Lower lobe of right lung (tissue), 2 donors: Measurements from ENCODE around the gene DIS3L. TPM values are rescaled to one million over a fixed set of nuclear protein-coding genes. Genes with fewer than 3 reads are reported as not detected.

Experiments used
- ATAC-seq, 2 donors: fragments of 200-7000 bp; cut with Tn5 transposase; one replicate each; pipeline ENCODE4 v1.9.1; 2020 to 2022; ENCODE audit warnings: mild to moderate bottlenecking in 2 of 2, moderate library complexity in 2 of 2
- DNase-seq: peaks from one replicate; pipeline ENCODE4 v3.0.0-alpha.2; 2020
- H3K27ac ChIP-seq: fragments of 200-600 bp; one replicate; pipeline ENCODE4 v1.8.0; 2022
- H3K27me3 ChIP-seq: fragments of 200-600 bp; one replicate; pipeline ENCODE4 v1.8.0; 2022; ENCODE audit warnings: low read depth
- H3K36me3 ChIP-seq: fragments of 200-600 bp; one replicate; pipeline ENCODE4 v1.8.0; 2022; ENCODE audit warnings: mild to moderate bottlenecking
- H3K4me1 ChIP-seq: fragments of 200-600 bp; one replicate; pipeline ENCODE4 v1.8.0; 2022
- H3K4me3 ChIP-seq: fragments of 200-600 bp; one replicate; pipeline ENCODE4 v1.8.0; 2022; ENCODE audit warnings: mild to moderate bottlenecking
- H3K9me3 ChIP-seq: fragments of 200-600 bp; one replicate; pipeline ENCODE4 v1.8.0; 2022
- intact Hi-C: fragments of 100-400 bp; cut with DNase I; formaldehyde crosslinking; loops from one replicate; pipeline ENCODE4 v1.11.0; 2022
- total RNA-seq: library from RNA; stranded (reverse); fragmentation: NEBNext Ultra II Directional; extraction: Animal tissue kit (Norgen Biotek cat#: 25700); gene quantifications from one replicate; pipeline ENCODE4 v1.2.1, GENCODE V29; 2021
- TF ChIP-seq, protein P1 (sequence below): fragments of 200-600 bp; IDR thresholded peaks from one replicate; pipeline ENCODE4 v1.8.0; 2022; ENCODE audit warnings: antibody characterized with exemption, mild to moderate bottlenecking
- donor health status: DM: no; HTN: yes; CAD: no; lungs with severe emphysema.

Gene DIS3L
- total RNA-seq, 1 donor from 2014 or later: 29.2 TPM

DNA sequence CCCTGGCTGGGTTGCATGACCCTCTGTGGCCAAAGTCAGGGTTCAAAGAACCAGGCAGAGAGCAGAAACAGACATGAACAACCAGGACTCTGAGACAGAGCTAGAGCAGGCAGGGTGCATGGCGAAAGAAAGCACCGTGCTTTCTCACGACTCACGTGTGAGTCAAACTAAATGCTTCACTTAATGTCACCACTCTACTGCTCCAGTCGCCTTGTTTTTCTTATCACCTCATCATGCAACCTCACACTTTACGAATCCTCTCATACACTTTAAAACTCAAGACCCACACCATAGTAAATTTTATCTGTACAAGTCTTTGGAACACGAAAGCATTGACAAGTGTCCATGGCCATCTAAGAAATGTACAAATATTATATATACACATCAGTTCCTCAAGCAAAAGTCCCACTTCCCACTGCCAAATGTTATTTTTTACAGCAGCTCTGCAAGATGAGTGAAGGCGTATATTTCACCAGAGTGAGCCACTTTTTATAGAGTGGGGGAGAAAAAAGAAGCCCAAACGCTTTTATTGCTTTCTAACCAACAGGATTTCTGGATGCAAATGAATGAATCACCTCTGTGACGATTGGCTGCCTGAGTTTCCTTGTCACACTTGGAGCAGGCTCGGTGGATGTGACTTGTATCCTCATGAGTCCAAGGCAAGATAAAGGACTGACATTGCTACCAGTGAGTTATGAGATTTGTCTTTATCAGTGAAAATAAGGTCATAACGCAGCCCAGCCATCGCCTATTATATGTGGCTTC, 23.9 kb upstream of the DIS3L start:
- H3K27ac ChIP-seq: no peak overlapping the region
- no peaks in the 10 kb centered on the region for H3K9me3 ChIP-seq
- TF ChIP-seq, protein P1, sequence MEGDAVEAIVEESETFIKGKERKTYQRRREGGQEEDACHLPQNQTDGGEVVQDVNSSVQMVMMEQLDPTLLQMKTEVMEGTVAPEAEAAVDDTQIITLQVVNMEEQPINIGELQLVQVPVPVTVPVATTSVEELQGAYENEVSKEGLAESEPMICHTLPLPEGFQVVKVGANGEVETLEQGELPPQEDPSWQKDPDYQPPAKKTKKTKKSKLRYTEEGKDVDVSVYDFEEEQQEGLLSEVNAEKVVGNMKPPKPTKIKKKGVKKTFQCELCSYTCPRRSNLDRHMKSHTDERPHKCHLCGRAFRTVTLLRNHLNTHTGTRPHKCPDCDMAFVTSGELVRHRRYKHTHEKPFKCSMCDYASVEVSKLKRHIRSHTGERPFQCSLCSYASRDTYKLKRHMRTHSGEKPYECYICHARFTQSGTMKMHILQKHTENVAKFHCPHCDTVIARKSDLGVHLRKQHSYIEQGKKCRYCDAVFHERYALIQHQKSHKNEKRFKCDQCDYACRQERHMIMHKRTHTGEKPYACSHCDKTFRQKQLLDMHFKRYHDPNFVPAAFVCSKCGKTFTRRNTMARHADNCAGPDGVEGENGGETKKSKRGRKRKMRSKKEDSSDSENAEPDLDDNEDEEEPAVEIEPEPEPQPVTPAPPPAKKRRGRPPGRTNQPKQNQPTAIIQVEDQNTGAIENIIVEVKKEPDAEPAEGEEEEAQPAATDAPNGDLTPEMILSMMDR: no peak
- no peak for ATAC-seq
- intact Hi-C loops: no loop called here
- H3K27me3 ChIP-seq: no peaks in the 10 kb centered on the region
- DNase-seq: no peak
- H3K4me3 ChIP-seq: no peak overlapping the region
- H3K36me3 ChIP-seq: no peaks in the 10 kb centered on the region
- H3K4me1 ChIP-seq: no peaks in the 10 kb centered on the region

DNA sequence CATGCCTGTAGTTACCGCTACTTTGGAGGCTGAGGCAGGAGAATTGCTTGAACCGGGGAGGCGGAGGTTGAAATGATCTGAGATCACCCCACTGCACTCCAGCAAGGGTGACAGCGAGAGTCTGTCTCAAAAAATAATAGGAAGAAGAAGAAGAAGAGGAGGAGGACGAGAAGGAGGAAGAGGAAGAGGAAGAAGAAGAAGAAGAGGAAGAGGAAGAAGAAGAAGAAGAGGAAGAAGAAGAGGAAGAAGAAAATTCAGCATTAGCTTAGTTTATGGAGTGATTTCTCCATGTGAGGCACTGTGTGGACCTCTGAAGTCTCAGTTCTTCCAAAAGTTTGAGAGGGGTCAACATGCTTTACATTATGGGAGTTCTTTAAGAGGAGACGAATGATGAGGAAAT, 22.4 kb upstream of the DIS3L start:
- DNase-seq: no peak
- no peak overlapping the region for H3K4me3 ChIP-seq
- intact Hi-C loops: no loop called here
- peaks cover 3% of the 10 kb centered on the region for H3K9me3 ChIP-seq
- TF ChIP-seq, protein P1: no peak
- H3K27me3 ChIP-seq: no peaks in the 10 kb centered on the region
- no peak for ATAC-seq
- H3K4me1 ChIP-seq: no peaks in the 10 kb centered on the region
- no peak overlapping the region for H3K27ac ChIP-seq
- no peaks in the 10 kb centered on the region for H3K36me3 ChIP-seq

DNA sequence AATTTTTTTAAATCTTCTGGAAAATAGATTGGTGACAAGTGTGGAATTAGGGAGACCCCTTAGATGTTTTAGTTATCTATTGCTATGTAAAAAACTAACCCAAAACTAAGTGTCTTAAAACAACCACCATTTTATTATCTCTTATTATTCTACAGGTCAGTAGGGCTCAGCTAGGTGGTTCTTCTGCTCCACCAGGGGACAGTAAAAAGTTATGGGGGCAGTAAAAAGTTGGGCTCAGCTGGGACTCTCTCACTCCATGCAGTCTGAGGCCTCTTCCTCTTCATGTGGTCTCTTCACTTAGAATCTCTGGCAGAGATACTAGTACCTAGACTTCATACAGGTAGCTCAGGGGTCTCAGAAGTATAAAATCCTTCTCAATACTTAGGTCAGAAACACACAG, 18.0 kb upstream of the DIS3L start:
- Histone ChIP-seq H3K27ac (no peak overlapping the region), H3K4me1 (no peaks in the 10 kb centered on the region), H3K36me3 (no peaks in the 10 kb centered on the region), H3K27me3 (no peaks in the 10 kb centered on the region), H3K4me3 (no peak overlapping the region), H3K9me3 (peaks cover 3% of the 10 kb centered on the region)
- intact Hi-C loops: no loop called here
- no peak for DNase-seq
- TF ChIP-seq, protein P1: no peak
- ATAC-seq: no peak

DNA sequence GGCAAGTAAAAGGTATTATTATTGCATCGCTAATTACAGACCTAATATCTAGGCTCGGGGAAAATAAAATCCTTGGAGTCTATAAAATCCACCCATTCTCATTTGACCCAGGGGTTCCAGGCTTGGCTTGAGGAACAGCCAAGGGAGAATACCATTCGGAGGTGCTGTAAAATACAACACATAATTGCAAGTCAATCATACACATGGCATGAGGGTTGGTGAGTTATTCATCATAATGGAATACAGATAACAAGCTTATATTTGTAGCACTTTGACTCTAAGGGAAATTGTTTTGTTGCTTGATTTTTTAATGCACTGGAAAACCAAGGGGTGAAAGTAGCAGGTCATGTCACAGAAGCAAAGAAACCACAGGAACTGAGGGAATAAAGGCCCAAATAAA, 16.8 kb upstream of the DIS3L start:
- peaks cover 3% of the 10 kb centered on the region for H3K9me3 ChIP-seq
- ATAC-seq: no peak
- no peak overlapping the region for H3K27ac ChIP-seq
- TF ChIP-seq, protein P1: no peak
- intact Hi-C loops: no loop called here
- H3K4me3 ChIP-seq: no peak overlapping the region
- no peaks in the 10 kb centered on the region for H3K4me1 ChIP-seq
- no peaks in the 10 kb centered on the region for H3K36me3 ChIP-seq
- no peak for DNase-seq
- H3K27me3 ChIP-seq: no peaks in the 10 kb centered on the region

DNA sequence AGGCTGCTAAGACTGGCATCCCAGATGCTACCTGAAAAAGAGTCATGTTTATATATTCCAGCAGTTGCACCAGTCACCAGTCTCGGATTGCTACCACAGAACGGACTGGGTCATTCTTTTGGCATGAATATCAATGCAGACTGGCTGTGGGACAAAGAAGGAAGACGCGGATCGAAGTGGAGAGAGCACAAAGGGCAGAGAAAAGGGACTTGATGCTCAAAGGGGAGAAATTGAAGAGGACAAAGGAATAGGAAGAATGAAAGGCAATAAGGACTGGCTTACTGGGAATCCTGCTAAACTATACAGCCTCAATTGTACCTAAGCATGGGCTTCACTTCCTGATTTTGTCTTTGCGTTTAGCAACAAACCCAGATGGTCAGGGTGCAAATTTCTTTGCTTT, 15.3 kb upstream of the DIS3L start:
- Histone ChIP-seq H3K27ac (no peak overlapping the region), H3K4me1 (no peaks in the 10 kb centered on the region), H3K27me3 (no peaks in the 10 kb centered on the region), H3K36me3 (no peaks in the 10 kb centered on the region), H3K9me3 (peaks cover 3% of the 10 kb centered on the region), H3K4me3 (no peak overlapping the region)
- no peak for ATAC-seq
- DNase-seq: no peak
- intact Hi-C loops: no loop called here
- TF ChIP-seq, protein P1: no peak
